ENCODE results near the gene TPRX1.
A peak's percentile ranks its signal among the peaks of the same experiment; 100 is the strongest.

Gene TPRX1

GRCh38 chr19:47839411-47839810 lies 35.1 kb upstream of the TPRX1 start:
- H3K27me3 ChIP-seq (ENCODE audit: insufficient read depth, low read depth, severe bottlenecking), result no peaks in the 10 kb centered on the region
- no peaks in the 10 kb centered on the region for H3K9me3 ChIP-seq (ENCODE audit: severe bottlenecking)
- H3K4me3 ChIP-seq (ENCODE audit: low read depth, low read length), result no peak overlapping the region
- TF ChIP-seq CTCF (IDR thresholded peaks at IDR 0.05; ENCODE audit: low read depth, low read length), result no peak
- DNase-seq, result no peak
- H3K36me3 ChIP-seq, result peaks cover 78% of the 10 kb centered on the region
- peak overlapping the region; percentile 76 for H3K27ac ChIP-seq

GRCh38 chr19:47836038-47836437 lies 31.7 kb upstream of the TPRX1 start:
- Histone ChIP-seq H3K36me3 (peaks cover 96% of the 10 kb centered on the region), H3K27ac (no peak overlapping the region), H3K27me3 (ENCODE audit: insufficient read depth, low read depth, severe bottlenecking) (no peaks in the 10 kb centered on the region), H3K4me3 (ENCODE audit: low read depth, low read length) (no peak overlapping the region), H3K9me3 (ENCODE audit: severe bottlenecking) (no peaks in the 10 kb centered on the region)
- no peak for DNase-seq
- TF ChIP-seq CTCF (IDR thresholded peaks at IDR 0.05; ENCODE audit: low read depth, low read length), result no peak

- H3K36me3 ChIP-seq, result peaks cover 93% of the 10 kb centered on the region
- no peak for TF ChIP-seq CTCF (IDR thresholded peaks at IDR 0.05; ENCODE audit: low read depth, low read length)
- no peak overlapping the region for H3K27ac ChIP-seq
- no peak for DNase-seq
- H3K4me3 ChIP-seq (ENCODE audit: low read depth, low read length), result no peak overlapping the region
- no peaks in the 10 kb centered on the region for H3K27me3 ChIP-seq (ENCODE audit: insufficient read depth, low read depth, severe bottlenecking)
- H3K9me3 ChIP-seq (ENCODE audit: severe bottlenecking), result no peaks in the 10 kb centered on the region
These were observed 28.4 kb upstream of the TPRX1 start for GRCh38 chr19:47832723-47833122.

GRCh38 chr19:47826800-47827199 lies 22.4 kb upstream of the TPRX1 start:
- peak; percentile 47 for DNase-seq
- Histone ChIP-seq H3K36me3 (peaks cover 95% of the 10 kb centered on the region), H3K9me3 (ENCODE audit: severe bottlenecking) (no peaks in the 10 kb centered on the region), H3K4me3 (ENCODE audit: low read depth, low read length) (peak overlapping the region; percentile 95), H3K27me3 (ENCODE audit: insufficient read depth, low read depth, severe bottlenecking) (no peaks in the 10 kb centered on the region), H3K27ac (peak overlapping the region; percentile 99)
- no peak for TF ChIP-seq CTCF (IDR thresholded peaks at IDR 0.05; ENCODE audit: low read depth, low read length)

- Histone ChIP-seq H3K36me3 (peaks cover 74% of the 10 kb centered on the region), H3K9me3 (ENCODE audit: severe bottlenecking) (no peaks in the 10 kb centered on the region), H3K4me3 (ENCODE audit: low read depth, low read length) (peak overlapping the region; percentile 95), H3K27me3 (ENCODE audit: insufficient read depth, low read depth, severe bottlenecking) (no peaks in the 10 kb centered on the region), H3K27ac (peak overlapping the region; percentile 99)
- TF ChIP-seq CTCF (IDR thresholded peaks at IDR 0.05; ENCODE audit: low read depth, low read length), result 0 out of 2 replicates have a peak, but pooled peaks have one; percentile 23
- no peak for DNase-seq
These were observed 20.0 kb upstream of the TPRX1 start for GRCh38 chr19:47824396-47824795.

- Histone ChIP-seq H3K27ac (peak within 1 kb of the TSS; percentile 99), H3K9me3 (ENCODE audit: severe bottlenecking) (peaks cover 3% of the 10 kb centered on the region), H3K27me3 (ENCODE audit: insufficient read depth, low read depth, severe bottlenecking) (no peaks in the 10 kb centered on the region), H3K4me3 (ENCODE audit: low read depth, low read length) (peak within 1 kb of the TSS; percentile 95), H3K36me3 (peaks cover 48% of the 10 kb centered on the region)
- peak; percentile 99 for DNase-seq
- TF ChIP-seq CTCF (IDR thresholded peaks at IDR 0.05; ENCODE audit: low read depth, low read length), result no peak
These were observed 17.2 kb upstream of the TPRX1 start, which contains the start of gene CRX for GRCh38 chr19:47821460-47822020. CRX (plus strand) TSS chr19:47821937; CDS start chr19:47834444, 12,507 bp downstream.

Measured in WERI-Rb-1 (cell line).